Right lobe of liver (tissue), 4 donors: ENCODE measurements around the gene RYR3.

Experiments
- CTCF ChIP-seq, 4 donors: fragments of 200-600 bp in 3 of 4; fragments of 450-650 bp in 1 of 4; IDR thresholded peaks; one replicate each; pipeline versions ENCODE4 v1.5.1 to v1.8.0; 2016 to 2022; ENCODE audit warnings: antibody characterized with exemption in 4 of 4, mild to moderate bottlenecking in 2 of 4
- POLR2A ChIP-seq: fragments of 450-650 bp; IDR thresholded peaks from one replicate; pipeline ENCODE4 v1.6.1; 2017; ENCODE audit warnings: antibody characterized with exemption, mild to moderate bottlenecking
- donor health status: DM: no; HTN: no; CAD: no.
- donor health status: DM: no; HTN: no; CAD: no.
- donor health status: DM: no; HTN: yes; CAD: no.

GRCh38 chr15:33424025-33424424 lies 113.3 kb downstream of the RYR3 start:
- no peak for TF ChIP-seq CTCF (IDR thresholded peaks at IDR 0.05)
- no peak for TF ChIP-seq POLR2A
